Upper lobe of left lung (tissue), 6 donors: ENCODE measurements around the gene ACSS2. TPM values are rescaled to one million over a fixed set of nuclear protein-coding genes. Genes with fewer than 3 reads are reported as not detected.

Source experiments
- ATAC-seq, 2 donors: fragments of 200-7000 bp; cut with Tn5 transposase; one replicate each; pipeline ENCODE4 v1.9.1; 2022; ENCODE audit warnings: mild to moderate bottlenecking in 2 of 2, moderate library complexity in 2 of 2; ENCODE audit not compliant: low FRiP score in 2 of 2
- DNase-seq, 2 donors: peaks; one replicate each; pipeline ENCODE4 v3.0.0-alpha.2; 2019 to 2020
- H3K27ac ChIP-seq, 4 donors: fragments of 200-600 bp; sonication (generic); one replicate each; pipeline ENCODE4 v1.5.1; 2016 to 2019
- H3K27me3 ChIP-seq, 4 donors: fragments of 200-600 bp; sonication (generic); one replicate each; pipeline ENCODE4 v1.5.1; 2017 to 2019
- H3K36me3 ChIP-seq, 4 donors: fragments of 200-600 bp; sonication (generic); one replicate each; pipeline ENCODE4 v1.5.1; 2016 to 2019
- H3K4me1 ChIP-seq, 4 donors: fragments of 200-600 bp; sonication (generic); one replicate each; pipeline ENCODE4 v1.5.1; 2018 to 2019
- H3K4me3 ChIP-seq, 4 donors: fragments of 200-600 bp; sonication (generic); one replicate each; pipeline ENCODE4 v1.5.1; 2017 to 2019; ENCODE audit warnings: mild to moderate bottlenecking in 2 of 4, moderate library complexity in 1 of 4
- H3K9me3 ChIP-seq, 4 donors: fragments of 200-600 bp; sonication (generic); one replicate each; pipeline ENCODE4 v1.5.1; 2018 to 2019
- CTCF ChIP-seq, 6 experiments: fragments of 450-650 bp in 4 of 6; fragments of 200-600 bp in 2 of 6; sonication (generic) in 2 of 6; IDR thresholded peaks; one replicate each; pipeline ENCODE4 v1.5.1; 2016 to 2019; ENCODE audit warnings: antibody characterized with exemption in 6 of 6
- EP300 ChIP-seq, 4 donors: sonication (generic); formaldehyde crosslinking; IDR thresholded peaks; one replicate each; pipeline ENCODE4 v1.5.1; 2017; ENCODE audit warnings: antibody characterized with exemption in 4 of 4, control low read depth in 2 of 4
- POLR2A ChIP-seq, 4 donors: fragments of 450-650 bp; IDR thresholded peaks; one replicate each; pipeline ENCODE4 v1.5.1; 2016 to 2017; ENCODE audit warnings: antibody characterized with exemption in 4 of 4, mild to moderate bottlenecking in 2 of 4
- POLR2AphosphoS5 ChIP-seq, 2 donors: sonication (generic); formaldehyde crosslinking; IDR thresholded peaks; one replicate each; pipeline ENCODE4 v1.5.1; 2017; ENCODE audit warnings: antibody characterized with exemption in 2 of 2
- WGBS, 2 donors: methylation state at CpG; one replicate each; pipeline ENCODE4 v1.1.5; 2017 to 2018; 5-methylcytosine and 5-hydroxymethylcytosine counted together
- total RNA-seq, 6 donors: library from RNA; depleted of rRNA in 4 of 6; stranded (reverse); fragments of >200 nt in 4 of 6; gene quantifications; one replicate each; pipeline versions ENCODE4 v1.1.0 to v1.2.1, GENCODE V29; 2016 to 2021
- donor health status: DM: no; HTN: no; CAD: no; lungs with moderate emphysema.
- donor health status: DM: no; HTN: yes; CAD: no; lungs with severe emphysema.

The ACSS2 gene
- total RNA-seq, 6 donors from 2014 or later = 110 to 377 (median 203) TPM

- Histone ChIP-seq H3K36me3 (peaks cover 3 to 85% (median 38%) of the 10 kb centered on the region in 4 donors), H3K4me1 (peaks cover 5 to 17% (median 8%) of the 10 kb centered on the region in 4 donors), H3K27me3 (no peaks in the 10 kb centered on the region), H3K27ac (peak overlapping the region; percentile 36 to 70 (median 64)), H3K4me3 (no peak overlapping the region), H3K9me3 (no peaks in the 10 kb centered on the region)
- 77 to 95% methylated on average over 2 to 3 of the region's 3 CpGs for WGBS, 2 donors
- DNase-seq (no peak), ATAC-seq (no peak)
- TF ChIP-seq POLR2AphosphoS5 (IDR thresholded peaks at IDR 0.05) (no peak), EP300 (IDR thresholded peaks at IDR 0.05) (no peak), CTCF (IDR thresholded peaks at IDR 0.05) (no peak), POLR2A (IDR thresholded peaks at IDR 0.05) (no peak)
Measured at GRCh38 chr20:34921436-34921835, 45.0 kb downstream of the ACSS2 start.

GRCh38 chr20:34922654-34923381, 46.4 kb downstream of the ACSS2 start:
- TF ChIP-seq POLR2AphosphoS5 (IDR thresholded peaks at IDR 0.05) = peak; percentile 16 to 33
- no peak for TF ChIP-seq POLR2A (IDR thresholded peaks at IDR 0.05)
- TF ChIP-seq EP300 (IDR thresholded peaks at IDR 0.05) = peak in 1 of 4 donors; percentile 43
- TF ChIP-seq CTCF (IDR thresholded peaks at IDR 0.05) = no peak
- H3K4me3 ChIP-seq = no peak overlapping the region
- H3K36me3 ChIP-seq = peaks cover 10 to 93% (median 50%) of the 10 kb centered on the region in 4 donors
- H3K27ac ChIP-seq = peak overlapping the region; percentile 36 to 77 (median 68)
- H3K9me3 ChIP-seq = no peaks in the 10 kb centered on the region
- H3K4me1 ChIP-seq = peaks cover 5 to 17% (median 8%) of the 10 kb centered on the region in 4 donors
- WGBS, 2 donors = 83 to 89% methylated on average over 5 of the region's 5 CpGs
- H3K27me3 ChIP-seq = no peaks in the 10 kb centered on the region
- DNase-seq (peak in 1 of 2 donors; percentile 37), ATAC-seq (peak in 1 of 2 donors; percentile 65)

- Histone ChIP-seq H3K27me3 (no peaks in the 10 kb centered on the region), H3K4me3 (no peak overlapping the region), H3K36me3 (peaks cover 13 to 96% (median 55%) of the 10 kb centered on the region in 4 donors), H3K4me1 (peaks cover 5 to 17% (median 8%) of the 10 kb centered on the region in 4 donors), H3K27ac (peak overlapping the region; percentile 36 to 77 (median 68)), H3K9me3 (no peaks in the 10 kb centered on the region)
- TF ChIP-seq POLR2A (IDR thresholded peaks at IDR 0.05) (no peak), CTCF (IDR thresholded peaks at IDR 0.05) (no peak), EP300 (IDR thresholded peaks at IDR 0.05) (no peak), POLR2AphosphoS5 (IDR thresholded peaks at IDR 0.05) (no peak)
- ATAC-seq (no peak), DNase-seq (no peak)
- 79 to 94% methylated on average over 2 of the region's 2 CpGs for WGBS, 2 donors
Measured at GRCh38 chr20:34923414-34923813, 47.0 kb downstream of the ACSS2 start.

- ATAC-seq = no peak
- 95 to 100% methylated on average over 3 of the region's 3 CpGs for WGBS, 2 donors
Measured at GRCh38 chr20:34925341-34925740, 48.9 kb downstream of the ACSS2 start.

More at GRCh38 chr20:34925341-34925740, 48.9 kb downstream of the ACSS2 start:
- no peaks in the 10 kb centered on the region for H3K27me3 ChIP-seq
- H3K36me3 ChIP-seq = peaks cover 20 to 95% (median 67%) of the 10 kb centered on the region in 4 donors
- H3K4me1 ChIP-seq = peaks cover 5 to 17% (median 8%) of the 10 kb centered on the region in 4 donors
- DNase-seq = no peak
- H3K9me3 ChIP-seq = no peaks in the 10 kb centered on the region
- H3K4me3 ChIP-seq = no peak overlapping the region
- no peak for TF ChIP-seq CTCF (IDR thresholded peaks at IDR 0.05)
- H3K27ac ChIP-seq = no peak overlapping the region
